Hematopoietic multipotent progenitor cell treated with erythropoietin and hydrocortisone succinate and interleukin-3 and kit ligand, for 17 days (in vitro differentiated cells): Measurements from ENCODE around the gene AP5B1.

Experiments
- DNase-seq: peaks from one replicate; pipeline ENCODE4 v3.0.0-alpha.2; 2015; ENCODE audit warnings: low spot score

Gene AP5B1, protein sequence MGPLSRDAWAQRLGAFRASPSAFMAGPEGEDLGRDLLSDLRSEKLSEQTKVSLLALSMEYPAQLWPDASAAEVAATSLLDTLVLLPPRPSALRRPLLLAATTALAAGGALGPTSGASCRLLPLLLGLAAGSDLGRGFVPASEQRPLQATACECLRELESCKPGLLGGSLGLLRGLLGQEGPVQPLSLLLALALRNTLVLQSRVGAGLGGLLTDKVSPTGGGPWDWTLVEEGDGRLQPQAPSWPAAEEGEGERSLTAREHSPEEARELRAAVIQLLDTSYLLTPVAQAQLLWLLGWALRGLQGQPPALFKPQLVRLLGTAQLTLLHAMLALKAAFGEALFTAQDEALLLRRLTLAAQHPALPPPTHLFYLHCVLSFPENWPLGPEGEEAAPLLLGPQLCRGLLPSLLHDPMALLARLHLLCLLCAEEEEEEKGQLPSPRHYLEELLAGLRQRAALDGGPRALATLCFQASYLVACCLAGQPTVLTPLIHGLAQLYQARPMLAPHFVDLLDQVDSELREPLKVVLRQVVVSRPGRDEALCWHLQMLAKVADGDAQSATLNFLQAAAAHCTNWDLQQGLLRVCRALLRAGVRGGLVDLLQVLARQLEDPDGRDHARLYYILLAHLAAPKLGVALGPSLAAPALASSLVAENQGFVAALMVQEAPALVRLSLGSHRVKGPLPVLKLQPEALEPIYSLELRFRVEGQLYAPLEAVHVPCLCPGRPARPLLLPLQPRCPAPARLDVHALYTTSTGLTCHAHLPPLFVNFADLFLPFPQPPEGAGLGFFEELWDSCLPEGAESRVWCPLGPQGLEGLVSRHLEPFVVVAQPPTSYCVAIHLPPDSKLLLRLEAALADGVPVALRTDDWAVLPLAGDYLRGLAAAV

DNA sequence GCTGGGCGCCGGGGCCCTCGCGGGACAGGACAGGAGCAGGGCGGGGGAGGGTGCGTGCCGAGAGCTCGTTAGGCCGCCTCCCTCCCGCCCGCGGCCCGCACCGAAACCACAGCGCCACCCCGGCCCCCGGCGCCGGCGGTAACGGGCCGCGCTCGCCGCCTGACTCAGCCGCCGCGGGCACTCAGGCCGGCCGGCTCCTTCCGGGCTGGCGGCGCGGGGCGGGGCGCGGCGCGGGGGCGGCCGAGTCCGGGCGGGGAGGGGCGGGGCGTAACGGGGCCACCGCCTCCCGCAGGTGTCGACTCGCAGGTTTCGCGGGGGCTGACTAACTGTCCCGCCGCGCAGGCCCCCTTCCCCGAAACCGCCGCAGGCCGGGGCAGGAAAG, at the start of gene AP5B1:
Gene AP5B1, minus strand, starts transcription at position 207 of the 382 bp plus-strand sequence. CDS start 385 bp downstream, outside the sequence.
- DNase-seq = peak; percentile 70

DNA sequence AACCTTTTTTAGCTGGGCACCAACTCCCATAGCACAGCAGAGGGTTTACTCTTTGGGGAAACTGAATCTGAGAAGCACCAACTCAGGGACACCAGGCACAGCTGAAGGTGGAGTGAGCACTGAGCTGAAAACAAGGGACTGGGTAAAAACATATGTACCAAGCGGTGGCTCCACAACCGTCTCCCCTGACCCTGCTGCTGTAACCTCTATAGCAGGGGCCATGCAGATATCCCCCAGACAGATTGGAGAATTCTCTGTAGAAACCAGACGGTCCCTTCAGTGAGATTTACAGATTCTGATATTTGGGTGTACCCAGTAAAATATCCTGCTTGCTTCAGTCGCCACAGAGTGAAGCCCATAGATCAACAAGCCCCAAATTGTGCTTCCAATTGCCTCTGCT, 48.7 kb upstream of the AP5B1 start:
- DNase-seq = no peak

GRCh38 chr11:65826984-65827735, 46.4 kb upstream of the AP5B1 start:
- no peak for DNase-seq

- no peak for DNase-seq
Measured at GRCh38 chr11:65822776-65823528, 42.2 kb upstream of the AP5B1 start.

GRCh38 chr11:65821107-65821506, 40.3 kb upstream of the AP5B1 start:
- no peak for DNase-seq

GRCh38 chr11:65817835-65818680, 37.3 kb upstream of the AP5B1 start:
- DNase-seq = peak; percentile 94

DNA sequence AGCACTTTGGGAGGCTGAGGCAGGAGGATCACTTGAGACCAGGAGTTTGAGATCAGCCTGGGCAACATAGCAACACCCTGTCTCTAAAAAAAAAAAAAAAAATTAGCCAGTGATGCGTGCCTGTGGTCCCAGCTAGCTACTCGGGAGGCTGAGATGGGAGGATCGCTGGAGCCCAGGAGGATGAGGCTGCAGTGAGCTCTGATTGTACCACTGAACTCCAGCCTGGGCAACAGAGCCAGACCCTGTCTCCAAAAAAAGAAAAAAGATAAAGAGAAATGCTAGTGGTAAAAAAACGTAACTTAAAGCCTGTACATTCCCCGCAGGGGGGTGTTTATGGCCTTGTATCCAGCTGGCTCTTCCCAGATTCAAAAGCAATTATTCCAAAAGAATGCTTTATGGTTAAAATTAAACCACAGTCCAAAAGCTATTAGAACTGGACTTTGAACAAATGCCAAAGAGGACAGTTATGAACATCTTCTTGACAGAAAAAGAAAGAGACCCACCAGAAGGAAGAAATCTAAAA, 36.6 kb upstream of the AP5B1 start:
- no peak for DNase-seq

GRCh38 chr11:65816696-65817095, 35.9 kb upstream of the AP5B1 start:
- DNase-seq = no peak

- no peak for DNase-seq
Measured at GRCh38 chr11:65814986-65815565, 34.3 kb upstream of the AP5B1 start.

DNA sequence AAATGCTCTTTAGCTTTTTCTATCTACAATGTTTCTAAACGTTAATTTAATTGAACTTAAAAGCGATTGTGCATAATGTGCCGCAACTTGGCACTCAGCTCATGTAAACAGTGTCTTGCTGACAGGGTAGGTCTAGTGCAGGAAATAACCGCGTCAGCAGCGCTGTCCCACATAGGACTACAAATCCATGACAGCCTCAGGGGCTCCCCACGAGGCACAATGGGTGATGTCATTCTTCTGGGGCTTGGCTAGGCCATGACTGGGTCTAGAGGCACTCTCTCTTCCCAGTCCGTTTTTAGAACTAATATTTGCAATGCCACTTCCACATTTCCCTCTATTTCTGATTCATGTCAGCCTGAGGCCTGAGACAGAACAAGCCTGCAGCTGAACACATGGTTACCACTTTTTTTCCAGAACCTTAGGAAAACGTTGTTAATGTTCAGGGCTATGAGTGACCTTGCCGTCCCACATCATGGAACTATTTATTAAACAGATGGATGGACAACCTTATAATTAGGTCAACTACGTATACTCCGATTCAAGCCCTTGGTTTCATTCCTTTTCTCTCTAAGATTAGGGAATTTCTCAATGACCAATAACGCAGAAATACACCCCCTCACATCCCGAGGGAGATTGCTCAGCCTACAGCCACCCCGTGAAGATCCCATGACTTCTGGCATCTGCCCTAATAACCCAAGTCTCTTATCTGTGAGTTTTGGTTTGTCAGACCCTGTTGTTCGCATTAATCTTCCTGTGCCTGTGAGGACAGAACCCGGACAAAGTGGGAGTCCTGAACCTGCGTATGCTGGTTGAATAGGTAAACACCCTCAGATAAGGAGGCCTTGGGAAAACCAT, 33.6 kb upstream of the AP5B1 start:
- no peak for DNase-seq

DNA sequence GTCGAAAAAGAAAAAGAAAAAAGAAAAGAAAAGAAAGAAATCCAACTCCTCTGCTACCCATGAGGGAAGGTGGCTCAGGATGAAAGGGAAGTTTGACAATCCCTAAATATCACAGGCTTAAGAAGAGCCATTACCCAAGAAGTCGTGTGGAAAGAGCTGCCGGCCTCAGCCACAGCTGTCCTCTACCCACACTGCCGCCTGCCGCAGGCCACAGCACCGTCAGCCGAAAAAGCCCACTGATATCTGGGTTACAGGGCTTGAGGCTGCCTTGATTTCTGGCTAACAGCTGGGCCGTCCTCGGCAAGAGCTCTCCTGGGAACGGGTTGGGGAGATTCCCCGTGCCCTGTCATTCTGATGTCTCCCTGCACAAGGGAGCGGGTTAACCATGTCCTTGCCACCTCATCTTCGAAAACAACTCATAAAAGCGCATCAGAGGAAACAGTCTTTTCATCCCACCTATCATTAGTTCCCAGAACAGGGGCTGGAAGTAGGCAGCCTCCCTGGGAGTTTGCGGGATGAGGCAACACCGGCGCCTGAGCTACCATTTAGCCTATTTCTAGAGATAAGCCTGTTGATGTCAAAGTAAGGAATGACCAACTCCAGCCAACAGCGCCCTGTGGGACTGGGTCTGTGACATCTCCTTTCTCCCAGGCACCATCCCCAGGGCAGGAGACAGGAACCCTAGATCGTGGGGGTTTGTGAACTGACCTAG, 31.1 kb upstream of the AP5B1 start:
- DNase-seq = no peak

GRCh38 chr11:65810046-65810868, 29.5 kb upstream of the AP5B1 start:
- no peak for DNase-seq

DNA sequence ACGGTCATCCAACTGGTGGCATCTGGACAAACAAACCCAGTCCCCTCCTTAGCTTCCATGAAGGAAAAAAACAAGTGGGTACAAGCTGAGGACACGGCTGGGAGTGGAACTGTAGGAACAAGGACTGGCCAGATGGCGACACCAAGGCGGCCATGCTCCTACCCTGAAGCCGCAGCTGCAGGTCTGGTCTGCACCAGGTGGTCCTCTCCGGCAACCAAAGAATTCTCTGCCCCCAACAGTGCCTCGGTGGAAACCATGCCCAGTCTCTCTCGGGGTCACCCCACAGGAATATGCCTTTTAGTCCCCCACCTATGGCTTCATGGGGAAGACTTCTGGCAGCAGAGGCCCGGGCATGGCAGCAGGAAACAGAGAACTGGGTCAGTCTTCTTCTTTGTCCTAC, 28.7 kb upstream of the AP5B1 start:
- no peak for DNase-seq

DNA sequence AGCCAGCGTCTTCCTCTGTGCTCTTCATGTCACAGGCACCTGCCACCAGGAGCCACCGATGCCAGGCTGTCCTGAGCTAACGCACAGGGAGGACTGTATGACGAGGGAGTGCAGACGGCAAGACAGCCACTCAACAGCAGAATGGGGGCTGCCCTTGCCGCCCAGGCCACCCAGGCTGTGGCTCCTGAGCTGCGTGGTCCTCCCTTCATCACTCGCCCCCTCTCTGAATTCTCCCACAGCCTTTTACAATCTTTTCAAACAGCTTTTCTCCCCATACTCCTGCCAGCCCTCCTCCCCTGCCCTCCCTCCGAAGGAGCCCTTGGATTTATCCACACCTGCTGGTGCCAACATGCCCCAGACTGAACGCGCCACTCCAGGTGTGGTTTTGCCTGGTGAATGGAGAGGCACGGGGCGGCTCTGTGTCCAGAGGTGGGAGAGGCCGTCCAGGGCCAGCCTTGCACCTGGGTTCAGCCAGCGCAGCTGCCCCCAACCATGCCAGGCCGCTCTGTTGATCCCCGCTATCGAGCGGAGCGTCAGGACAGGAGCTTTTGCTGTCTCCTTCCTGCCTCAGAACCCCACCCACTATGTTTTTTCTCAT, 28.1 kb upstream of the AP5B1 start:
- DNase-seq = no peak

DNA sequence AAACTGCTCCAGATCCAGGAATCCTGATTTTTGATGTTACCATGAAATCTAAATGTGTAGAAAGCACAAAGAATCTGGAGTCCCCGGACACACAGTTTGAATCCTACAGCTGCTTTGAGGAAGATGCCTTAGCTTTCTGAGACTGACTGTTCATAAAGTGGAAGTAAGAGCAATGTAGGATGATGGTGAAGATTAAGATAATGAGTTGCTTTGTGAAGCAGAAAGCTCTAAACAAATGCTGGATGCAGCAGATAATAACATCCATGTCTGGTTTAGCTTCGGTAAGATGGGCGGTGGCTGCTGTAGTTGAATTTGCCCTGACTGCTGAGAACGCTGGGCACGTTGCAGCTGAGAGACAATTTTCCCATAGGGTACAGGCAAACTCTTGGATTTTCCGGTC, 26.2 kb upstream of the AP5B1 start:
- DNase-seq = no peak

DNA sequence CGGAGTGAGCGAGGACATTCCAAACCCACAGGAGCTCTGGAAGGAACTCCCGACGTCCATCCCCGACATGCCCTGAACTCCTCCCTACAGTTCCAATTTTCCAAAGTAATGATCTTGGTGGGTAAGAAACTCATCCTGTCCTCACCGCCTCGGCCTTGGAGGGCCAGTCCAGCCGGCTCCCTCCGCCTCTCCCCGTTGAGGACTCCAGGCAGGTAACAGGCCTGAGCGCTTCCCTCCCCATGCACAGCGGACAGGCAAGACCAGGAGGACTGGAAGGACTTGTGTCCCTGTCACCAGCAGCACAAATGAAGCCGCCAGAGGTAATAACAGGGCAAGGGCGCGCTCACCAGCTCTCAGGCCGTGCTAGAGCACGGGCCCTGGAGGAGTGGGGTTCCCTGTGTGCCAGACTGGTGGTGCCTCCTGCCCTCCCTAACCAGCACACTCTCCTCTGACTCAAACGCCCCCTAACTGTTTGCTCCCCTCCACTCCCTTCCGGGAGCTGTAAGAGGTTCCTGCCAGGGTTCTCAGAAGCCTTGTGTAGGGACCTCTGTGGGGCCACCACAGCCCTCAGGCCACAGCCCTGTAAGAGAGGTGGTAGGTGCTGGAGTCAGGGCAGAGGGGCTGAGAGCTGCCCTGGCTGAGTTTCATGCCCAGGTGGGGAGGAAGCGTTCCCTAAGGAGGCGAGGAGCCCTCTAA, 23.2 kb upstream of the AP5B1 start:
- no peak for DNase-seq

- no peak for DNase-seq
Measured at GRCh38 chr11:65802841-65803240, 22.1 kb upstream of the AP5B1 start.
